SIG-M5 treated with dmso at 0.1 percent for 504 hours (cell line): Measurements from ENCODE around the gene LAG3.

ENCODE experiments used
- DNase-seq: peaks from one replicate; lab custom pipeline; 2025; ENCODE audit not compliant: unreplicated experiment; lab: John Stamatoyannopoulos, UW

Gene LAG3

DNA sequence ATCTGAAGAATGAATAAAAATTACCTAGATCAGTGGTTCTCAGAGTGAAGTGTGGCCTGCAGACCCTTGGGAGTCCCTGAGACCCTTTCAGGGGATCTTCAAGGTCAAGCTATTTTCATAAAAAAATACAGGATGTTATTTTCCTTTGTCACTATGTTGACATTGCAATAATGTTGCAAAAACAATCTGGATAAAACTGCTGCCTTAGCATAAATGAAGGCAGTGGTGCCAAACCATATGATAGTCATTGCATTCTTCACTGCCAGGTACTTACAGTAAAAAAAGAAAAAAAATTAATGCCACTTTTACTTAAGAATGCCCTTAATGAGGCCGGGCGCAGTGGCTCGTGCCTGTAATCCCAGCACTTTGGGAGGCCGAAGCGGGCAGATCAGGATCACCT, 15.0 kb downstream of the LAG3 start:
- DNase-seq, result no peak

DNA sequence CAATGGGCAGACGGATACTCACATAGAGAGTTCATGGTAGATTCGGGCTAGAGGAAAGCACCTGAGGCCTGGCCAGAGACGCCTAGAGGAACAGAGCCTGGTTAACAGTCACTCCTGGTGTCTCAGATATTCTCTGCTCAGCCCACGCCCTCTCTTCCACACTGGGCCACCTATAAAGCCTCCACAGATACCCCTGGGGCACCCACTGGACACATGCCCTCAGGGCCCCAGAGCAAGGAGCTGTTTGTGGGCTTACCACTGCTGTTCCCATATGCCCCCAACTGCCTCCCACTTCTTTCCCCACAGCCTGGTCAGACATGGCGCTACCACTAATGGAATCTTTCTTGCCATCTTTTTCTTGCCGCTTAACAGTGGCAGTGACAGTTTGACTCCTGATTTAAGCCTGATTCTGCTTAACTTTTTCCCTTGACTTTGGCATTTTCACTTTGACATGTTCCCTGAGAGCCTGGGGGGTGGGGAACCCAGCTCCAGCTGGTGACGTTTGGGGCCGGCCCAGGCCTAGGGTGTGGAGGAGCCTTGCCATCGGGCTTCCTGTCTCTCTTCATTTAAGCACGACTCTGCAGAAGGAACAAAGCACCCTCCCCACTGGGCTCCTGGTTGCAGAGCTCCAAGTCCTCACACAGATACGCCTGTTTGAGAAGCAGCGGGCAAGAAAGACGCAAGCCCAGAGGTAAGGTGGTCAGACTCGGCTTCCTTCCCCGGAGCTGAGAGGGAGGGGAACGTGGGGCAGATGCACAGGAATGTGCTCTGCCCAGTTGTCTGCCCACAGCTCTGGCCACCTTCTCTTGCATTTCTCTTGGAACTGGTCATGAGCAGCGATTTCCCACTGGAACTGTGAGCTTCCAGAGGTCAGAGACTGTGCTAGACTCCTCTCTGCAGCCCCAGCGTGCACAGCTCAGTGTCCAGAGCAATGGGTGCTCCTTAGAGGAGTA, 16.9 kb downstream of the LAG3 start, which contains the start of gene CD4:
CD4 (plus strand) TSS at position 557 of the 953 bp plus-strand sequence. CDS start 10,611 bp downstream, outside the sequence.
- no peak for DNase-seq

DNA sequence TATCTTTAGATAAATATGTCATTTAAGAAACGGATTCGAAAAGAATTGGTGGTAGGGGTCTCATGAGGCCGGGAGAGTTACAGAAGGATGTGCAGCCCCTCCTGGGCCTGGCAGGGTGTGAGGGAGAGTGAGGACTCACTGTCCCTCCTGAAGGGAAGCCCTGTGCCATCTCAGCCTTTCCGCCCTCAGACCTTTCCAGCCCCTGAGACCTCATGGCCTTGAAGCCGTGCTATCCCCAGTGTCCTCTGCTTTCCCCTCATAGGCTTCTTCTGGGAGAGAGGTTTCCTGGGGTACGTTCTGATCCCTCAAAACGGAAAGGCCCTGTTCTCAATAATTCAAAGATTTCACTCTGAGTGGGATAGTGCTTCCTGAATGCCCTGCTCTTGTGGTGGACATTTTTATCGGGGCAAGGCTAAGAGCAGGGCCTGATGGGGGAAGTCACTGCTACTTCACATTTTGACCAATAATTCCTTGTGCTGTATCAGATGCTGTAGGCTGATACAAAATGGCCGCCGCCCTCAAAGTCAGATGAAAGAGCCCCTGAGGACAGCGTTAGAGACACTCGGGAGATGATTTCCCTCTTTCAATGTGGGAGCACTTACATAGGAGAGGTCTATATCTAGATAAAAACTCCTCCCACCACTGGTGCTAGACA, 18.3 kb downstream of the LAG3 start:
- no peak for DNase-seq

DNA sequence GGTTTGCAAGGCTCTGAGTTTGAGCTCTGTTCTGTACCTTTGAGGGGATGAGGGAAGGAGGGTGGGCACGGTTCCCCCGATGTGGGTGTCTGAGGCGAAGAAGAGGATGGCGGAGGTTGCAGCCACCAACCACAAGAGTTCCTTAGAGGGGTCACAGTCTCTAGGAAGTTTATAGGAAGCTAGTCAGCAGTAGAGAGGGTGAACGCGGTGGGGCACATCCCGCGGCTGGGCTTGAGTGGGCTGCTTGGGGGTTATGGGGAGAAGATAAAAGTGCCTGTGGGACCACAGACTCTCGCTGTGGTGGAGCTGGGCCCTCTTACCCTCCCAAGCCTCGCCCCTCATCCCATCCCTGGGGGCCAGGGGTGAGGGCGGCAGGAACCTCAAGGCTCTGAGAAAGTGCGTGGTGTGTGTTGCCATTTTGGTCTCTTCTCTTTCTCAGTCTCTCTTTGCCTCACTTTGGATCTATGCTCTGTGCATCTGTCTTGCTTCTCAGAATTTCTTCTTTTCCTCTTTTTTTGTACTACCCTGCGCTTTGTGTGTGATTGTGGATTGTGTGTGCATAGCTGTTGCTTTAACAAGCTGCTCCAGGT, 19.7 kb downstream of the LAG3 start:
- DNase-seq, result no peak

DNA sequence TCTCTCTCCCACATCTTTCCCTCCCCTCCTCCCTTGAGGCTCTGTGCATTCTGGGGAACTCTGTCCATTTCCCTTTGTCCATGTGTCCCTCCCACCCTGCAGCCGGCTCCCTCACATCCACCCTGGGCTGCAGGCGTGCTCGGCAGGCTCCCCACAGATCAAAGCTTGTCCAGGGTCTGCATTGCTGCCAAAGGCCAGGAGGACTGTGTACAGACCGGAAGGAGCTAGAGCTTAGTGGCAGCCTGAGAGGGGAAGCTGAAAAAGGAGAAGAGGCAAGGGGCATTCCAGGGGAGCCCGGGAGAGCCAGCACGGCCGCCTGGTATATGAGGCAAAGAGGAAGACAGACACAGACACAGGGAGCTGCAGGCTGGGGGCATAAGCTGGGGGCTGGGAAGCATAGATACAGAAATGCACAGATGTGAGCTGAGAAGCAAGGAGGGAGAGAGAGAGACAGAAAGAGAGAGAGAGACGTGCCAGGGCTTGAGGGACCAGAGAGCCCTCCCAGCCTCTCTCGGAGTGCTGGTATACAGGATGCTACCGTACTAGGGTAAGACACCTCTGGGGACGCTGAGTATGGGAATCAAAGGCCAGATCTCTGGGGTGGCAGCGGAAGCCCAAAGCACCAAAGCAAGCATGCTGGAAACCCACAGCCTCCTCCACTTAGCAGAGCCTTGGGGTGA, 20.3 kb downstream of the LAG3 start:
- DNase-seq, result peak; percentile 69

DNA sequence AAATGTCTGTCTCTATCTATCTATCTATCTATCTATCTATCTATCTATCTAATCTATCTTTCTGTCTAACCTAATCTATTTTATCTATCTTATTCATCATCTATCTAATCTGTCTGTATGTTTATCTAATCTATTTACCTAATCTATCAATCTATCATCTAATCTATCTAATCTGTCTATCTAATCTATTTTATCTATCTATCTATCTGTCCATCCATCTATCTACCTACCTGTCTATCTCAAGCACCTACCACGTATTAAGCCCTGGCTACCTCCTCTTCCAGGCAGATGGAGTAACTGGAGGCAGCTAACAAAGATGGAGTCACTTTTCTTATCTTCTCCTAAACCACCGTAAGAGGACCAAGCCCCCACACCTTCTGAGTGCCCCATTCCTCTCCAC, 22.8 kb downstream of the LAG3 start:
- no peak for DNase-seq

DNA sequence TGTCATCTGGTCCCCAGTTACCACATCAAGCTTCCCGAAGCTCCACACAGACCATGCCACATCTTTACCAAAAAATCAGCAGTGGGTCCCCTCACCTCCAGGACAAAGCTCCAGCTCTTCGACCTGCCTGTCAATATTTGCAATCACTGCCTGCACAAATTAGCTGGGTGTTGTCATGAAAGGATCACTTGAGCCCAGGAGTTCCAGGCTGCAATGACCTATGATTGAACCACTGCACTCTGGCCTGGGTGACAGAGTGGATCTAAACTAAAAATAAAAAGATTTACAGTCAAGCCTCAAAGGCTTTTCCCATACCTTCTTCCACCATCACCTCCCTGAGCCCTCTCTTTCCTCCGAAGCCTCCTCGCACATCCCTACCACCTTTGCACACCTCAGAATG, 24.3 kb downstream of the LAG3 start:
- DNase-seq, result no peak

DNA sequence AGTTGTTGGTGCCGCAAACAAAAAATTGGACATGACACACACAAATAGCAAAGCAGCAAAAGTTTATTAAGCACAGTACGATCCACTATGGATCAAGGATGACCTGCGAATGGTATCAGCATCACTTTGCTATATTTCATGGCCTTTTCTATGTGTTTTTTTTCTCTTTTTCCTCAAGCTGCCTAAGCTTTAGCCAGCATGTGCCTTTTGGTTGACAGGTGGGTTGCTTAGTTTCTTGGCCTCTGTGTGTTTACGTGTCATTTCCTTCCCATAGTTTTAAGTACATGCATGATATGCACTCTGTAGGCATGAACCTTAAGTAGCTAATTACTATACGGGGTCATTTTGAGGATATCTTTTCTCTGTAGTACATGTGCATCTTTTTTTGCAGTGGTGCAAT, 26.8 kb downstream of the LAG3 start:
- no peak for DNase-seq

DNA sequence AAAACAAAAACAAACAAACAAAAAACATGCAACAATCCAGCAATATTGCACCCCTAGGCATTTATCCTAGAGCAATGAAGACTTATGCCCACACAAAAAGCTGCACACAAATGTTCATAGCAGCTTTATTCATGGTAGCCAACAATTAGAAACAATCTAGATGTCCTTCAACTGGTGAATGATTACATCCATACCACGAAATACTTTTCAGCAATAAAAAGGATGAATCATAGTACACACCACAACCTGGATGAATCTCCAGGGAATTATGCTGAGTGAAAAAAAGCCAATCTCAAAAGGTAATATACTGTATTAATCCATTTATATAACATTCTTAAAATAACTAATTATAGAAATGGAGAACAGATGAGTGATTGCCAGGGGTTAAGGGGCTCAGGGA, 34.9 kb downstream of the LAG3 start:
- no peak for DNase-seq

DNA sequence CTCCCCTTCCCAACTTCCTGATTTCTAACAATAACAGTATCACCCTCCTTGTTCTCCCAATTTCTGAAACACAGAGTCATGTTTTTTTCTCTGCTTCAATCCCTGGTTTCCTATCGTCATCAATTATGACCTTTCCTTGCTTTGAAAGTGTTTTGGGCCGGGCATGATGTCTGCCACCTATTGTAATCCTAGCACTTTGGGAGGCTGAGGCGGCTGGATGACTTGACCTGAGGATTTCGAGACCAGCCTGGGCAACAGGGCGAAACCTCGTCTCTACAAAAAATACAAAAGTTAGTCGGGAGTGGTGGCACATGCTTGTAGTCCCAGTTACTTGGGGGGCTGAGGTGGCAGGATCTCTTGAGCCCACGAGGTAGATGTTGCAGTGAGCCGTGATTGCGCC, 36.7 kb downstream of the LAG3 start:
- DNase-seq, result no peak

DNA sequence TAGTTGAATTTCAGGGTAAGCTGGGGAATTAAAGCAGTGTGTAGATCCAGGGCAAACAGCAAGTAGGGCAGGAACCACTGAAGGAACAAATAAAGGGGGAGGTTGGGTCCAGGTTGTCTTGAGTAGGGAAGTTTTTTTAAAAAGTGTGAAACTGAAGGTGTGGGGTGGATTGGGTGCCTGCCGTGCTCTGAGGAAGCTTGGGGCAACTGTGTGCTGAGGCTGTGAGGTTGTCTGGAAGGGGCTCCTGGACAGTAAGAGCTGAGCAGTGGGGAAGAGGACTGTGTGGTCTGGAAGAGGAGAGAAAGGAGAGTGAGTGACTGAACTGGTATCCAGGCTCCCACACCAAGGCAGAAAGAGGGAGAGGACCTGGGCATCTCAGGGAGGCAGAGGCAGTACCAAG, 38.4 kb downstream of the LAG3 start:
- DNase-seq, result no peak

DNA sequence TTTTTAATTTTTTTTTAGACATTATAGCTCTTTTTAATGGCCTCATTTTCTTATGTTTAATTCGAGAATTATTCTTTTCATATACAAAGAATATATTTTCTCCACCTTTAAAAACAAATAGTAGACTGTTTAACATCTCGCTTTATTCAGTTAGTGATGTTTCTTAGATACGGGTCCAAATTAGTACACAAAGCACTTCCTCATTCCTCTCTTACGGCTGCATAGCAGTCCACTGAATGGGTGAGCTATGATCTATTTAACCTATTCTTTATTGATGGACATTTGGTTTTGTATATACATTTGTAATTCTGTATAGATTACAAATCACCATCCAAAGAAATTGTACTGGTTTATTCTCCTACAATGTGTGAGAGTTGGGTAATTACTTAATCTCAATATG, 41.0 kb downstream of the LAG3 start:
- peak; percentile 38 for DNase-seq

DNA sequence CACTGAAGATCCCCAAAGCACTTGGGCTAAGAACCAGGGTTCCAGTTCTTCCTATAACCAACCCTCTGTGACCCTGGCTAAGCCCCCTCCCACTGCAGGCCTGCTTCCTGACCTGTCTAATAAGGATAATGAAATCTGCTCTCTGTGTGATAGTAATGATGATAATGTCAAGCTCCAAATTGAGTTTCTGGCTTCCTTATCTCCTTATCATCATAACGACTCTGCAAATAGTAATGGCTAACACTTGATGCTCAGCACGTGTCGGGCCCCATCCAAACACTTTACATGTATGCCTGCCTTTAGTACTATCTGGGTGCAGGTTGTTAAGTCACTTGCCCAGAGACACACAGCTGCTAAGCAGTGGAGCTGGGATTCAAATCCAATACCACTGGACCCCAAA, 44.3 kb downstream of the LAG3 start:
- no peak for DNase-seq

DNA sequence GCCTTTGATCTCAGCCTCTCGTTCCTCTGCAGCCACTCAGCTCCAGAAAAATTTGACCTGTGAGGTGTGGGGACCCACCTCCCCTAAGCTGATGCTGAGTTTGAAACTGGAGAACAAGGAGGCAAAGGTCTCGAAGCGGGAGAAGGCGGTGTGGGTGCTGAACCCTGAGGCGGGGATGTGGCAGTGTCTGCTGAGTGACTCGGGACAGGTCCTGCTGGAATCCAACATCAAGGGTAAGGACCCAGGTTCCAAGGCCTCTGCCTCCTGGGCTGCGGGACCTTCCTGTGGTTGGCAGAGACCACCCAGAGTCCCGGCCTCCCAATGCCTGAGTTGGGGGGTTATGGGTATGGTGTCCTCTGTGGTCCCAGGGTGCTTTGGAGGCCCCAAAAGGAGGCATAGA, 44.8 kb downstream of the LAG3 start:
- DNase-seq, result no peak

DNA sequence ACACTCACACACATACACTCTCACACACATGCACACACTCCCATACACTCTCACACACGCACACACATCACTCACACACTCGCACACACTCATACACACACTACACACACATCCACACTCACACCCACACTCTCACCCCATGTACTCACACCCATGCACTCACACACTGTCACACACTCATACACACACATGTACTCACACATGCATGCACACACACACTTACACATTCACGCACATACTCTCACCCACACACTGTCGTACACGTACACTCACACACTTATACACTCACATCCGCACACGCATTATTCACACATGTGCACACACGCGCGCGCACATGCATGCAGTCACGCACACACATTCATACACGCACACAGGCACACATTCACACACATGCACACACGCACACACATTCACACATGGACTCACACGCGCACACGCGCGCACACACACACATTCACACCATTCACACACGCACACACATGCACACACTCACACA, 45.4 kb downstream of the LAG3 start:
- DNase-seq, result no peak

DNA sequence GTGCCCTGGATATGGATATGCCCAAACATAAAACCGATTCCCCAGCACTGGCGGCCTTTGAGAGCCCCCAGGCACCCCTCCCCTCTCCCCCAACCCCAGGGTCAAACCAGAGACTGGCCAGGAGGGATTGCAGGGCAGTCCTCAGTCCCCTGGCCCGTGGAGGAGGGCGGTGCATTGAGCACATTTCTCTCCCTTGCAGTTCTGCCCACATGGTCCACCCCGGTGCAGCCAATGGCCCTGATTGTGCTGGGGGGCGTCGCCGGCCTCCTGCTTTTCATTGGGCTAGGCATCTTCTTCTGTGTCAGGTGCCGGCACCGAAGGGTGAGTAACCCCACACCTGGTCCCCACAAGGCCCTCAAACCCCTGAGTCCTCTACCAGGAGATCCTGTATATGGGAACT, 45.9 kb downstream of the LAG3 start:
- DNase-seq, result no peak

DNA sequence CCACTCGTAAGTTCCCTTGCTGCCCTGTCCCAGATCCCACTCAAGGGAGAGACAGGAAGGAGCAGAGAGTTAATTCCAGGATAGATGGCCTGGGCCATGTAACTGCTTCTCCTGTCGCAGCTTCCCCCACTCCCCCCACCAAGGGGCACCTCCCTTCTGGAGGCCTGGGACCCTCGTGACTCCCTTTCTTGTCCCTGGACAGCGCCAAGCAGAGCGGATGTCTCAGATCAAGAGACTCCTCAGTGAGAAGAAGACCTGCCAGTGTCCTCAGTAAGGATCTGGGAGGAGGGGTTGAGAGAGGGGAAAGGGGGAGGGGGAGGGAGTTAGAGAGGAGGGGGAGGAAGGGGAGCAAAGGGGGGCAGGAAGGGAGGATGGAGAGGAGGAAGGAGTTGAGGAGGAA, 46.3 kb downstream of the LAG3 start:
- no peak for DNase-seq

DNA sequence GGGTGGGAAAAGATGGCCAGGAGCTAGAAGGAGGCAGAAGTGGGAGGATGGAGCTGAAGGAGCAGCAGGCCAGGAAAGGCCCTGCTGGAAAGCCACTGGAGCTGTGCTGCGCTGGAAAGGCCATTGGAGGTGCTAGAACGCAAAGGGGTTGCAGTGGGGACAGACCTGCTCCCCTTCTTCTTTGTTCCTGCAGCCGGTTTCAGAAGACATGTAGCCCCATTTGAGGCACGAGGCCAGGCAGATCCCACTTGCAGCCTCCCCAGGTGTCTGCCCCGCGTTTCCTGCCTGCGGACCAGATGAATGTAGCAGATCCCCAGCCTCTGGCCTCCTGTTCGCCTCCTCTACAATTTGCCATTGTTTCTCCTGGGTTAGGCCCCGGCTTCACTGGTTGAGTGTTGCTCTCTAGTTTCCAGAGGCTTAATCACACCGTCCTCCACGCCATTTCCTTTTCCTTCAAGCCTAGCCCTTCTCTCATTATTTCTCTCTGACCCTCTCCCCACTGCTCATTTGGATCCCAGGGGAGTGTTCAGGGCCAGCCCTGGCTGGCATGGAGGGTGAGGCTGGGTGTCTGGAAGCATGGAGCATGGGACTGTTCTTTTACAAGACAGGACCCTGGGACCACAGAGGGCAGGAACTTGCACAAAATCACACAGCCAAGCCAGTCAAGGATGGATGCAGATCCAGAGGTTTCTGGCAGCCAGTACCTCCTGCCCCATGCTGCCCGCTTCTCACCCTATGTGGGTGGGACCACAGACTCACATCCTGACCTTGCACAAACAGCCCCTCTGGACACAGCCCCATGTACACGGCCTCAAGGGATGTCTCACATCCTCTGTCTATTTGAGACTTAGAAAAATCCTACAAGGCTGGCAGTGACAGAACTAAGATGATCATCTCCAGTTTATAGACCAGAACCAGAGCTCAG, 47.0 kb downstream of the LAG3 start:
- DNase-seq, result no peak

DNA sequence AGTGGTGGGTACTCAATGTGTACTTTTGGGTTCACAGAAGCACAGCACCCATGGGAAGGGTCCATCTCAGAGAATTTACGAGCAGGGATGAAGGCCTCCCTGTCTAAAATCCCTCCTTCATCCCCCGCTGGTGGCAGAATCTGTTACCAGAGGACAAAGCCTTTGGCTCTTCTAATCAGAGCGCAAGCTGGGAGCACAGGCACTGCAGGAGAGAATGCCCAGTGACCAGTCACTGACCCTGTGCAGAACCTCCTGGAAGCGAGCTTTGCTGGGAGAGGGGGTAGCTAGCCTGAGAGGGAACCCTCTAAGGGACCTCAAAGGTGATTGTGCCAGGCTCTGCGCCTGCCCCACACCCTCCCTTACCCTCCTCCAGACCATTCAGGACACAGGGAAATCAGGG, 47.8 kb downstream of the LAG3 start:
- no peak for DNase-seq
